ENCODE measurements around the gene LRRC15.

Gene LRRC15

DNA sequence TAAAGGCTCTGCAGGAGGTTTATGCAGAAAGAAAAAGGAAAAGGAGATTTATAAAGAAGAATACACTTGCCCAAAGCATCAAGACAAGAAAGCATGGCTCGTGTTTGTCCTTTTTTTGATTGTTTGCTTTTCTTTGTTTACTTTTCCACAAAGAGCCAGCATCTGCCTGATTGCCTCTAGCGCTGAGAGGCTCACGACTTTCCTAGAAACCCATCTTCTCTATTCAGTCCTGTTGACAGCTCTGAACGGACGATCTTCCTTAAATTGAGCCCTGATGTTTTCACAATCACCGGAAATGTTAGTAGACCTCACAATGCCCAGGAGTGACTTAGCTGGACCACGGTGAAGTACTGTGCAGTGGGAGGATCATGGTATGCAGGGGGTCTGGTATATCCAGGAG is 17.1 kb upstream of the LRRC15 start:
- FAIRE-seq, result no peak
- DNase-seq (ENCODE audit: extremely low spot score, insufficient read length, low read depth), result no peak

DNA sequence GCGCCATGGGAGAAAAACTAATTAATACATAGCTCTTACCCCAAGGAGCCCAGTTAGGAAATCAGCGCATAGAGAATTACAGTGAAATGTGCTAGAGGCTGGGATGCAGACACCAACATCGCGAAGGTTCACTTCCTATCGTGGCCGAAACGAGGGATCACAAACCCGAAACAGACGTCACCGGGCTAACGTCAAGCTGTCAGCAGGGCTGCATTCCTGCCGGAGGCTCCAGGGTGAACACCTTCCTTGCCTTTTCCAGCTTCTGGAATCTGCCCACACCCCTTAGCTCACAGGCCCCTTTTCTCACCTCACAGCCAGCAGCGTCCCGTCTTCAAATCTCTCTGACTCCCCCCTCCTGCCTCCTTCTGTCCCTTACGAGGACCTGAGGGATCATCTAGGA is 16.5 kb upstream of the LRRC15 start:
- DNase-seq (ENCODE audit: extremely low spot score, insufficient read length, low read depth), result no peak
- FAIRE-seq, result no peak

- no peak for DNase-seq (ENCODE audit: extremely low spot score, insufficient read length, low read depth)
- no peak for FAIRE-seq
Observed at GRCh38 chr3:194384569-194385001, 15.0 kb upstream of the LRRC15 start.

- DNase-seq (ENCODE audit: extremely low spot score, insufficient read length, low read depth), result no peak
- no peak for FAIRE-seq
Observed at GRCh38 chr3:194384156-194384555, 14.6 kb upstream of the LRRC15 start.

- no peak for FAIRE-seq
- no peak for DNase-seq (ENCODE audit: extremely low spot score, insufficient read length, low read depth)
Observed at GRCh38 chr3:194383276-194383940, 13.9 kb upstream of the LRRC15 start.

GRCh38 chr3:194382892-194383223 is 13.3 kb upstream of the LRRC15 start:
- DNase-seq (ENCODE audit: extremely low spot score, insufficient read length, low read depth), result no peak
- no peak for FAIRE-seq

DNA sequence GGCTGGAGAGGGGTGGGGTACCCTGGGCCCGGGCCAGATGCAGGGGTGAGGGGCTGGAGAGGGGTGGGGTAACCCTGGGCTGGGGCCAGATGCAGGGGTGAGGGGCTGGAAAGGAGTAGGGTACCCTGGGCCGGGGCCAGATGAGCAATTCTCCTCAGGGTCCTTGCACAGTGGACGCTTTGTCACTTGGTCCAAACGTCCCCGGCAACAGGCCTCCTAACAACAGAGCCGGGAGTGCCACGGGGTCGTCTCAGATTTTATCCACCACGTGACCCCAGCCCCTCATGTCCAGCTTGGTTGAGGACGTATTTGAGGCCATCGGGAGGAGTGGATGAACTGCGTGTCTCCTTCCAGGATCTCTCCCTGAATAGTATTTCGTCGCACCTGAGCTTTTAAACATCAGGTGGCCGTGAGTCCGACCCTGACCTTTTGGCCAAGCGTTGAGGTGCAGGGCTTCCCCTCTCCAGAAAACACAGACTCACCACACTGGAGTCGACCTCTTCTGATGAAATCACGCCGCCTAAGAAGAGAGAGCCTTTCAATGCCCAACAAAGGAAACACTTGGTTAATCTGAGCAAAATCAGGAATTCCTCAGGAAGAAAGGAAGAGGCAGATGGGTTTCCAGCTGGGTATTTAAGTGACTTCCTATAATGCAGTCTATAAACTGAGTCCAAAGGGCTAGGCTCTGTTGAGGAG is 12.8 kb upstream of the LRRC15 start:
- DNase-seq (ENCODE audit: extremely low spot score, insufficient read length, low read depth) (no peak), FAIRE-seq (no peak)

DNA sequence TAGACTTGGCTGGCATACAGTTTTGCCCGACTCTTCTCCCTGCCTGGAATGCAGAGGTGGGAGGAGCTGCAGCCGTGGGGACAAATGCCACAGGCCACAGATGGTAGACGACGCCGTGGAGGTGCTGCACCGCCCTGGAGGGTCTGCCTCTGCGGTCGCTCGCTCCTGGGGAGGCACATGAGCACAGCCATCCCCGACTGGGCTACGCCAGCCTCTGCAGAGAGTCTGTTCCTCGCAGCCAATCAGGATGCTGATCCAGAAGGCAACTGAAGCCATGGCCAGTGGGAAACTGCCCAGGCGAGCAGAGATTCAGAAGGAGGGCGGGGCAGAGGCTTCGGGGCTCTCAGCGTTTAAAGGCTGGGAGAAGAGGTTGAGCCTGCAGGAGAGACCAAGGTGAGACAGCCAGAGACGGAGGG is 11.9 kb upstream of the LRRC15 start:
- no peak for DNase-seq (ENCODE audit: extremely low spot score, insufficient read length, low read depth)

GRCh38 chr3:194380326-194380725 is 10.8 kb upstream of the LRRC15 start:
- no peak for FAIRE-seq
- no peak for DNase-seq (ENCODE audit: extremely low spot score, insufficient read length, low read depth)

More for the DNA sequence above, 11.9 kb upstream of the LRRC15 start:
- no peak for FAIRE-seq

DNA sequence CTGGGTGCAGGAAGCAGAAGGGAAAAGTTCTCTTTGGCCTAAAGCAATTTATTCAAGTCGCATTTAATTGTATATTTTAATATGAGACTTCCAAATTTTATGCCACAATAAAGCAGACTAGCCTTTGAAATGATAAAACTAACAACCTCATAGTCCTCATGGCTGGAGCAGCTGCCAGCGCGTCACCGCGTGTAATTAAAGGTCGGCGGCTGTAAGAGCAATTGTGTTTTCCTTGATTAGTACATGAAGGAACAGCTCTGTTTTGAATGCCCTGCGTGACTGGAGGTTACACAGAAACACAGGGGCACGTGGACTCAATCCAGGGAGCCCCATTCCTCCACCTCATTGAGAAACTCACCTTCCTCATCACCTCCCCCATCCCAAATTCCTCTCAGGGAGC is 10.1 kb upstream of the LRRC15 start:
- no peak for DNase-seq (ENCODE audit: extremely low spot score, insufficient read length, low read depth)
- FAIRE-seq, result no peak

DNA sequence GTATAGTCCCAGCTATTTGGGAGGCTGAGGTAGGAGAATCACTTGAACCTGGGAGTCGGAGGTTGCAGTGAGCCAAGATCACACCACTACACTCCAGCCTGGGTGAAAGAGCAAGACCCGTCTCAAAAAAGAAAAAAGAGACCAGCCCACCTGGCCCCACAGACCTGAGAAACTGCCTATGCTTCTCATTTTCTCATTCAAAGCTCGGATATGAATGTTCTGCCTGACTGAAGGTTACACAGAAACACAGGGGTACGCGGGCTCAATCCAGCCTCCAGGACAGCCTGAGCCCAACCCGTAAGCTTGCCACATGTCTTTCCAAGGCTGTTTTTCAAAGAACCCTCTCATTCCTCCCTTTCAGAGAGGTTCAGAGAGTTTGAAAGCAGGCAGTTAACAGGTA is 9.7 kb upstream of the LRRC15 start:
- FAIRE-seq (no peak), DNase-seq (ENCODE audit: extremely low spot score, insufficient read length, low read depth) (no peak)

DNA sequence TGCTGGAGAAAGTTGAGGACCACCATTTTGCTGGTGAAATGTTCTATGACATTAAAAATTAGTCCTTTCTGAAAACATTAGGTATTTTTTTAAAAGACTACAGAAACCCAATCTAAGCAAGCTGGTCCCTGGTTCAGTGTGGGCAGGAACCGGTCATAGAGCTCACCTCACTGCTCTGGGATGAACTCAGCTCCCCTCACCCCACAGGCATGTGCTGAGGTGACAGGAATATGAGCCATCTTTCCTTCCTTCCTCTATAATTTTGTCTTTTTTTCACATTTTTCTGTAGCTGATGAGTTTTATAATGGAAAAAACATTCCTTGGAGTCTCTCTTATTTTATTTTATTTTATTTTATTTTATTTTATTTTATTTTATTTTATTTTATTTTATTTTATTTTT is 8.2 kb upstream of the LRRC15 start:
- FAIRE-seq (no peak), DNase-seq (ENCODE audit: extremely low spot score, insufficient read length, low read depth) (no peak)

- FAIRE-seq (no peak), DNase-seq (ENCODE audit: extremely low spot score, insufficient read length, low read depth) (no peak)
Observed at GRCh38 chr3:194376241-194376560, 6.7 kb upstream of the LRRC15 start.

DNA sequence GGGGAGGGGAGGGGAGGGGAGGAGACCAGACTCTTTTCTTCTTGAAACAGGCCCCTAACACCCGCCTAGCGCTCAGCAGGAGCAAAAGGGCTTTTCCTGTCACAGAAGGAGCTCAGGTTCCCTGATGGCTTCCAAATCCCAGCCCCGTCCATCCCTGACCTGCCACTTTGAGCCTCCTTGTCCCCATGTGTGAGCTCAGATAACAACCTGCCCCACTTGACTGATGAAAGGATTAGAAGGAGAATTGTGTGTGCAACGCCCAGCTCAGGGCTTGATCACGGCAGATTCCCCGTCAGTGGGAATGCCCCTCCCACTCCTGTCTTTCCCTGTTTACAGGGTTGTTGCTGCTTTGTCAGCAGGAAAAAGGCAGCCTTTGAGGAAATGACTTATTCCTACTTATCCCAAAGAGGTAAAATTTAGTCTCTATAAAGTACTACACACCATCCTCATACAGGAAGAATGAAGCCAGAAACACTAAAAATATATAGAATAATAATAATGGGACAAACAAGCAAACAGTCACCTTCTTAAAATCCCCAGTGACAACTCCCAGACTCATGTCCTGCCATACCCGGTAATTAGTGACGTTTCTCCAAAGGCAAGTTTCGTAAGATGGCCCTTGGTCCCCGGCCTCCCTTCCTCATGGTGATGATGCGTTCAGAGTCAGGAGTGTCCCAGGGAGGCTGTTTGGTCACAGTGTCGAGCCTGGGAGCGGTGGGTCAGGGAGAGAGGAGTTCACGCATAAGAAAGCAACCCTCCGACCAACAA is 6.1 kb upstream of the LRRC15 start:
- no peak for DNase-seq (ENCODE audit: extremely low spot score, insufficient read length, low read depth)
- no peak for FAIRE-seq

DNA sequence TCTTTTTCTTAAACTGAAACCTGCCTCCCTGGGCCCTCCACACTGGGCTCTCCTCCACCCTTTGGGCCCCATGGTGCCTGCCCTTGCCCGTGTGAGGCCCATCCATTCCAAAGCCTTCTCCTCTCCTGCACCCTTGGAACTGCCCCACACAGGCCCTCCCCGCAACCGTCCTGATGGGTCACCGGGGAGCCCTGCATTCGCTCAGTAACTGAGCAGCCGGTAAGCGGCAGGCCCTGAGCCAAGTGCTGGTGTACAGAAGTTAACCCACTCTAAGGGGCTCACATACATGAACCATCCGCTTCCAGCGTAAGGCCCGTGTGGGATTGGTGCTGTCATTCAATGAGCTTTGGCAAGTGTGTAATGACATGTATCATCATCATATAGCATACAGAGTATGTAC is 5.4 kb upstream of the LRRC15 start:
- DNase-seq (ENCODE audit: extremely low spot score, insufficient read length, low read depth), result no peak

DNA sequence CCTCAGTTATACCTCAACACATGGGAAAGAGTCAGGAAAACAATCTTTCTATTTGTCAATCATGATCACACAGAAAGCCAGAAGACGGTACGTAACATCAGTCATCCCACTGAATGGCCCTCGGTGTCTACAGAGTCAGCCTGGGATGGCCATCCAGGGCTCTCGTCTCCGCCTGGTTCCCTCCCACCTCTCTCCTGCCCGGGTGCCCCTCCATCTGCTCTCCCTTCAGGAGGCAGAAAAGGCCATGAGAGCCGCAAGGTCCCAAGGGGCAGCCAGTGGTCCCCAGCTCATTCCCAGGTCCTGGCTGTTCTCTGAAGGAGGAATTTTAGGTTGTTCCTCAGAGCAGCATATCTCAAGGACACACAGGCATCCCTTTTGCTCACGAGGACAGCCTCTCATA is 4.4 kb upstream of the LRRC15 start:
- FAIRE-seq, result no peak

More for the DNA sequence above, 5.4 kb upstream of the LRRC15 start:
- FAIRE-seq, result no peak

DNA sequence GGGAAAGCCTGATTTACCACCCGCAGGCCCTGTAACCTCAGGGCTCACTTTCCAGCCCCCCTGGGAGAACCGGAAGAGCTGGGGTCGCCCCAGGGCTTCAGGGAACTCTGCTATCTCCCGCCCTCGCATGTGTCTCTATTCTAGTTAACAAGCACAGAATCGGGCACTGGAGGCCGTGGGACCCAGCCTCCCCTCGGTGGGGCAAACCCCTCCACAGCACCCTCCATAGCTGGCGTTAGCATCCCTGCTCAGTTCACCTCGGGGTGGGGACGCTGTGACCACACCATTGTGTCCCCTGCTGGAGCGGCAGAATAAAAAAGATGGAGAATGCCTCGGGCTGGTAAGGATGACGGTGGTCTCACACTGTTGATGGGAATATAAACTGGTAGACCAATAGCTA is 3.5 kb upstream of the LRRC15 start:
- DNase-seq (ENCODE audit: extremely low spot score, insufficient read length, low read depth), result no peak
- FAIRE-seq, result no peak

More for the DNA sequence above, 4.4 kb upstream of the LRRC15 start:
- DNase-seq (ENCODE audit: extremely low spot score, insufficient read length, low read depth), result no peak

DNA sequence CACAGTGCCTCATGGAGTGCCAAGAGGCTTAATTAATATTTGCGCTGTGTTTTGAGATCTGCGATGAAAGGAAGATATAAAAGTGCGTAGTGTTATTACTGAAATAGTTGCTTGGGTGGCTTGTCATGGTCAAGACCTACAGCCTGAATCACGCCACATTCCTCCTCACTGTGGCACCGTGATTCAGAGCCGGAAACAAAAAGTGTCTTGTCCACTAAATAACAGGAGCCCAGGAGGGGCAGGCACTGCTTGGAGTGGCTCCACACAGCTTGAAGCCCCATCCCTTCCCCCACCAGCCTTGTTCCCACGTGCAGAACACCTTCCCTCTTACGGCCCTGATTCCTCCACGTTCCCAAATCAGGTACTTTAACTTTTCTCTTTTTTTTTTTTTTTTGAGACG is 1.2 kb upstream of the LRRC15 start:
- FAIRE-seq (no peak), DNase-seq (ENCODE audit: extremely low spot score, insufficient read length, low read depth) (no peak)

GRCh38 chr3:194368918-194369317 is 625 bp downstream of the LRRC15 start:
- DNase-seq (ENCODE audit: extremely low spot score, insufficient read length, low read depth), result no peak
- no peak for FAIRE-seq

DNA sequence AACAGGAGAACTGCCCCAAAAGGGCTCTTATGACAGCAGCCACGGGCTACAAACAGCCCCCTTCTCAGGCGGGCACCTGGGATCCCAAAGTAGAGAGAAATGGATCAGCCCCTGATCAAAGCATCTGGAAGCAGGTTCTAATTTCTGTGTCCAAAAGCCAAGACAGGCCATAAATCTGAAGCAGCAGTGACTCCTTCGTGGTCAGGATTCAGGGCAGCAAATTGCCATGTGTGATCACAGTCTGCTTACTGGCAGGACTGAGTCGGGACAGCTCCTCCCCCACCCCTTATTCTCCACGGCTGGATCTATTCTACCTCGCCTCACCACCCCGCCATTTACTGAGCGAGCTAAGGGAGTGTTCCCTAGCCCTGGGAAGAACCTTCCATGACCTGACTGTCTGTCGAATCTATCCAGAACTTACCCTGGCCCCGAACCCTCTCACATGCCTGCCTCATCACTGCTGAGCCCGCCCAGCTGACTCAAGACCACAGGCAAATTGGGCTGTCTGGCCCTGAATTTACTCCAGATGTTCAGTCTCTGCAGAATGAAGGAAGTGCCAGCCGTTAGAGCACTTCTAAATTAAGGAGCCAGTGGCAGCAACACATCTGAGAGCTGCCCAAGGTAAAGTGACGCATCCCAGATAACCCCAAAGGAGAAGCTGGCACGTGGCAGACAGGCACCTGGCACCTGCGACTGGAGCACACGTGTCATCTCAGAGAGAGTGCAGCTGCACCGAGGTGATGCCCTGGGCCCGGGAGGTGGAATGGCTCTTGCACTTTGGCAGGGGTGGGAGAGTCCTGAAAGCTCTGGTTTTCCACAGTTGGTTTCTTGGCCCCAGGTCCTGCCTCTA is 1.3 kb downstream of the LRRC15 start:
- no peak for DNase-seq (ENCODE audit: extremely low spot score, insufficient read length, low read depth)
- FAIRE-seq, result no peak

Measured in GM18507 (cell line).